AG04449 (cell line): ENCODE data around the gene GABRB3.

Experiments
- CTCF ChIA-PET: fragments of 350-600 bp; formaldehyde crosslinking; extraction: SDS; loops from one replicate; lab custom pipeline; 2021; ENCODE audit warnings: antibody characterized with exemption; lab: Yijun Ruan, JAX
- POLR2A ChIA-PET: fragments of 400-600, 350-600 bp; formaldehyde crosslinking; extraction: SDS; loops from one replicate; lab custom pipeline; 2020; ENCODE audit warnings: antibody characterized with exemption, inconsistent platforms; lab: Yijun Ruan, JAX
- DNase-seq: peaks from one replicate; pipeline ENCODE4 v3.0.0-alpha.2; 2010; ENCODE audit warnings: low read depth, low spot score
- H3K4me3 ChIP-seq: 2 replicates; pipeline ENCODE4 v1.5.1; 2011; ENCODE audit warnings: low read depth, mild to moderate bottlenecking, control low read depth, low read length
- TF ChIP-seq, protein P1 (sequence below): IDR thresholded peaks from one replicate; pipeline ENCODE4 v1.5.1; 2011; ENCODE audit warnings: mild to moderate bottlenecking, moderate library complexity, low read length, control low read depth, inconsistent platforms; ENCODE audit not compliant: insufficient read depth; ENCODE audit errors: missing control alignments

Gene GABRB3

DNA sequence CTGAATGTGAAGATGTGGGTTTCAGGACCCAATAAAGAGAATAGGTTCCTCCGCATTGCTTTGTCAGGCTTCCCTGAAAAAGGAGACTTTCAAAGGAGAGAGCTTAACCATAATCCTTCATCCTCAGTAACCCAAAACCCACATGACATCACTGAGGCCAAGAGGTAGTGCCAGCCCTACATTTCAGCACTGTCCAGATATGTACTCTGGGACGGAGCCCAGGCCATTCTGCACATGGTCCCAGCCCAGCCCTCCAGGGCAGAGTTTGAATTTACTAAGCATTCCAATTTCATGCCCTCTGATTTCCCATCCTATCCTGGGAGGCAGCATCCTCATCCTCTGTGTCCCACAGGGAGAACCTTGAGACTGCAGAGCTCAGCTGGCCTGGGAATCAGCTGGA lies 210.5 kb downstream of the GABRB3 start:
- H3K4me3 ChIP-seq = no peak overlapping the region
- DNase-seq = no peak
- TF ChIP-seq, protein P1, sequence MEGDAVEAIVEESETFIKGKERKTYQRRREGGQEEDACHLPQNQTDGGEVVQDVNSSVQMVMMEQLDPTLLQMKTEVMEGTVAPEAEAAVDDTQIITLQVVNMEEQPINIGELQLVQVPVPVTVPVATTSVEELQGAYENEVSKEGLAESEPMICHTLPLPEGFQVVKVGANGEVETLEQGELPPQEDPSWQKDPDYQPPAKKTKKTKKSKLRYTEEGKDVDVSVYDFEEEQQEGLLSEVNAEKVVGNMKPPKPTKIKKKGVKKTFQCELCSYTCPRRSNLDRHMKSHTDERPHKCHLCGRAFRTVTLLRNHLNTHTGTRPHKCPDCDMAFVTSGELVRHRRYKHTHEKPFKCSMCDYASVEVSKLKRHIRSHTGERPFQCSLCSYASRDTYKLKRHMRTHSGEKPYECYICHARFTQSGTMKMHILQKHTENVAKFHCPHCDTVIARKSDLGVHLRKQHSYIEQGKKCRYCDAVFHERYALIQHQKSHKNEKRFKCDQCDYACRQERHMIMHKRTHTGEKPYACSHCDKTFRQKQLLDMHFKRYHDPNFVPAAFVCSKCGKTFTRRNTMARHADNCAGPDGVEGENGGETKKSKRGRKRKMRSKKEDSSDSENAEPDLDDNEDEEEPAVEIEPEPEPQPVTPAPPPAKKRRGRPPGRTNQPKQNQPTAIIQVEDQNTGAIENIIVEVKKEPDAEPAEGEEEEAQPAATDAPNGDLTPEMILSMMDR = no peak
- ChIA-PET CTCF (no interaction called here), POLR2A (no interaction called here)

GRCh38 chr15:26561896-26562295 lies 211.0 kb downstream of the GABRB3 start:
- POLR2A ChIA-PET = no interaction called here
- CTCF ChIA-PET = no interaction called here
- no peak for DNase-seq
- TF ChIP-seq, protein P1 = no peak
- H3K4me3 ChIP-seq = no peak overlapping the region

DNA sequence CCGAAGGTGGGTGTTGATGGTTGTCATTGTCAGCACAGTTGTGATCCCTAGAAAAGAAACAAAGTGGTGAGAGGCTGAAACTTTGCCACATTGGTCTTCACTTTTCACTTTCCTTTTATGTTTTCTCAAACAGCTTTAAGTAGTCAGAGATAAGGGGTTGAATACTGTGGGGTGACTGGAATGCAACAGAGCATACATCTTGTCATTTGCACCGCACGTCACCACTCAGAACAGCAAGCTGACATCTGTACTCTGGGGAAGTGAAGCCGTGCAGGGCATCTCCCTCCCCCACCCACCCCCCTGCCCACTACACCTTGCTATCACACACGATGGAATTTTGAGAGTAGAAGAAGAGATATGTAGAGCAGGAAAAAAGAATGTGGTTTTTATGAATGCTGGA lies 211.7 kb downstream of the GABRB3 start:
- POLR2A ChIA-PET = no interaction called here
- CTCF ChIA-PET = no interaction called here
- TF ChIP-seq, protein P1 = no peak

DNA sequence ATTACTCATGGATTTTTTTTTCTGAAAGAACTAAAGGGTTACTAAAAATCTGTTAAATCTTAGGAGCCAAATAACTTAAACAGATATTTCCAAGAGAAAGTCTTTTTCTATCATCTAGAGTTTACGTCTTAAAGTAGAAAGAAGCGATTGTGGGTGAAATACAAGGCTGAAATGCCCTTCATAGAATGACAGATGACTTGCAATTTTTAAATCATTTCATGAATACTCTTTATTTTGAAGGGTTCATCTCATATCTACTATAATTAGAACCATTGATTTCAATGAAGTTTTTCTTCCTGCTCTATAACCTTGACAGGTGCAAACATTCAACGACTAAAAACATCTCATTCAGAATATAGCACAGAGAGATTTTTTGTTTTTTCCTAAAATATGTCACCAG lies 217.0 kb downstream of the GABRB3 start:
- no peak for DNase-seq
- CTCF ChIA-PET = no interaction called here
- POLR2A ChIA-PET = no interaction called here
- no peak overlapping the region for H3K4me3 ChIP-seq
- TF ChIP-seq, protein P1 = no peak

More for the DNA sequence above, 211.7 kb downstream of the GABRB3 start:
- H3K4me3 ChIP-seq = no peak overlapping the region
- no peak for DNase-seq

DNA sequence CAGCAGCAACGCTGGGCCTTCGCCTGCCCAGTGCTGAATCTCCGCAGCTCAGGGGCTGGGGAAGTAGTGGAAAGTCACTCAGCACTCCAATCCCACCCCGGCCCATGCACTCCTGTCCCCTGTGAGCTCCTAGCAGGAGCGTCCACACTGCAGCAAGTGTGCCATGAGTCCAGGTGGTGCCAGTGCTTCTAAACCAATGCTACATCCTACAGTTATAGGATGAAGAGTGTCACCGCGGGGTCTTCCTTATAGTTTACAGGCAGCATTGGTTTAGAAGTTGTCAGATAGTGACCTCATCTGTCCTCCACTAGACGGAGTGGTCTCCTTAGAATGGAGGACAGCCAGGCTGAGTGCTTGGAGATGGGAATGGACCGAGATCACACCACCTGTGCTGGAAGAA lies 221.4 kb downstream of the GABRB3 start:
- ChIA-PET CTCF (interaction anchor here (0.6 kb wide), 1 partner anchor 294 kb away, joined by 5 read pairs; no protein-coding TSS in a partner anchor), POLR2A (no interaction called here)
- H3K4me3 ChIP-seq = no peak overlapping the region
- DNase-seq = no peak
- TF ChIP-seq, protein P1 = no peak

GRCh38 chr15:26550880-26551279 lies 222.0 kb downstream of the GABRB3 start:
- ChIA-PET POLR2A (no interaction called here), CTCF (no interaction called here)
- DNase-seq = no peak
- H3K4me3 ChIP-seq = no peak overlapping the region
- TF ChIP-seq, protein P1 = no peak

DNA sequence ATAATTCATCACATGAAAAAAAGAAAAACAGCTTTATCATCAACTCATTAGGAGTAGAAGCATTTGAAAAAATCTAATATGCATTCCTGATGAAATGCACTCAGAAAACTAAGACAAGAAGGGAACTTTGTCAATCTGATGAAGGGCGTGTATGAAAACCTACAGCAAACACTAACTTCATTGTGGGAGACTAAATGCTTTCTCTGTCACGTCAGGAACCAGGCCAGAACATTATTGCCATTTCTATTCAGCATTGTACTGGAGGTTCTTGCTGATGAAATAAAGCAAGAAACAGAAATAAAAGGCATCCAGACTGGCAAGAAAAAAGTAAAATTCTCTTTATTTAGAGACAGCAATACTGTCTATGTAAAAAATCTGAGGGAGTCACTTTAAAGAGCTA lies 235.2 kb downstream of the GABRB3 start:
- ChIA-PET POLR2A (no interaction called here), CTCF (no interaction called here)
- TF ChIP-seq, protein P1 = no peak
- no peak for DNase-seq
- H3K4me3 ChIP-seq = no peak overlapping the region
